BLaER1 treated with 17β-estradiol and CSF1 and Interleukin-3, amounts not matched to agents 10 nM and 100 nM (cell line): ENCODE measurements around the gene CNPY4.

Experiments
- H3K27ac ChIP-seq, 11 experiments: shearing (Covaris generic); formaldehyde crosslinking; 2 replicates each; pipeline ENCODE4 v1.8.1; 2022
- H3K27me3 ChIP-seq, 11 experiments: shearing (Covaris generic); formaldehyde crosslinking; 2 replicates each; pipeline ENCODE4 v1.8.1; 2022
- H3K36me3 ChIP-seq, 11 experiments: shearing (Covaris generic); formaldehyde crosslinking; 2 replicates each; pipeline ENCODE4 v1.8.1; 2022
- H3K4me1 ChIP-seq, 10 experiments: shearing (Covaris generic); formaldehyde crosslinking; 2 replicates each; pipeline ENCODE4 v1.8.1; 2022
- H3K4me2 ChIP-seq, 11 experiments: shearing (Covaris generic); formaldehyde crosslinking; 2 replicates each; pipeline ENCODE4 v1.8.1; 2022
- H3K4me3 ChIP-seq, 10 experiments: shearing (Covaris generic); formaldehyde crosslinking; 2 replicates each; pipeline ENCODE4 v1.8.1; 2022
- H3K9ac ChIP-seq, 11 experiments: shearing (Covaris generic); formaldehyde crosslinking; 2 replicates each; pipeline ENCODE4 v1.8.1; 2022
- H3K9me3 ChIP-seq, 11 experiments: shearing (Covaris generic); formaldehyde crosslinking; replicated peaks in 1 of 11; 2 replicates each; pipeline ENCODE4 v1.8.1; 2022
- H4K20me1 ChIP-seq, 11 experiments: shearing (Covaris generic); formaldehyde crosslinking; 2 replicates each; pipeline ENCODE4 v1.8.1; 2022
- Cebpa-rat ChIP-seq, 11 experiments: shearing (Covaris generic); IDR thresholded peaks; 2 replicates each; pipeline ENCODE4 v1.8.1; 2022

The CNPY4 gene

GRCh38 chr7:100105534-100105933 lies 13.9 kb upstream of the CNPY4 start:
- H3K27me3 ChIP-seq: no peaks in the 10 kb centered on the region
- H3K9me3 ChIP-seq: no peaks in the 10 kb centered on the region
- H3K9ac ChIP-seq: peak overlapping the region in 1 of 11 experiments; percentile 32; a peak in 1 of 22 replicates
- no peak overlapping the region for H3K27ac ChIP-seq
- H3K4me3 ChIP-seq: no peak overlapping the region
- no peak for TF ChIP-seq Cebpa-rat (IDR thresholded peaks at IDR 0.05)
- H3K4me1 ChIP-seq: peaks cover 8 to 33% (median 23%) of the 10 kb centered on the region in 10 experiments
- H3K4me2 ChIP-seq: no peak overlapping the region
- H4K20me1 ChIP-seq: peaks cover 0 to 16% (median 0%) of the 10 kb centered on the region in 11 experiments; a peak in 5 of 22 replicates
- peaks cover 68 to 79% (median 74%) of the 10 kb centered on the region in 11 experiments for H3K36me3 ChIP-seq

GRCh38 chr7:100106633-100107032 lies 12.8 kb upstream of the CNPY4 start:
- H3K4me1 ChIP-seq: peaks cover 8 to 40% (median 30%) of the 10 kb centered on the region in 10 experiments
- peaks cover 0 to 16% (median 0%) of the 10 kb centered on the region in 11 experiments; a peak in 4 of 22 replicates for H4K20me1 ChIP-seq
- TF ChIP-seq Cebpa-rat (IDR thresholded peaks at IDR 0.05): no peak
- H3K36me3 ChIP-seq: peaks cover 79 to 90% (median 85%) of the 10 kb centered on the region in 11 experiments
- H3K4me2 ChIP-seq: no peak overlapping the region
- no peaks in the 10 kb centered on the region for H3K9me3 ChIP-seq
- peak overlapping the region in 1 of 11 experiments; percentile 13; a peak in 3 of 22 replicates for H3K9ac ChIP-seq
- no peak overlapping the region for H3K27ac ChIP-seq
- H3K4me3 ChIP-seq: no peak overlapping the region
- no peaks in the 10 kb centered on the region for H3K27me3 ChIP-seq

GRCh38 chr7:100107125-100107737 lies 12.2 kb upstream of the CNPY4 start:
- H3K4me3 ChIP-seq: no peak overlapping the region
- H3K9ac ChIP-seq: peak overlapping the region in 3 of 11 experiments; percentile 13 to 47 (median 30); a peak in 2 of 22 replicates
- peaks cover 85 to 96% (median 91%) of the 10 kb centered on the region in 11 experiments for H3K36me3 ChIP-seq
- H3K4me1 ChIP-seq: peaks cover 7 to 45% (median 34%) of the 10 kb centered on the region in 10 experiments
- no peak for TF ChIP-seq Cebpa-rat (IDR thresholded peaks at IDR 0.05)
- H3K27me3 ChIP-seq: no peaks in the 10 kb centered on the region
- H3K27ac ChIP-seq: no peak overlapping the region; a peak in 1 of 22 replicates
- H4K20me1 ChIP-seq: peaks cover 0 to 20% (median 0%) of the 10 kb centered on the region in 11 experiments; a peak in 4 of 22 replicates
- no peak overlapping the region for H3K4me2 ChIP-seq
- no peaks in the 10 kb centered on the region for H3K9me3 ChIP-seq

GRCh38 chr7:100107890-100108289 lies 11.5 kb upstream of the CNPY4 start:
- Histone ChIP-seq H3K4me2 (no peak overlapping the region), H3K36me3 (peaks cover 91 to 100% (median 97%) of the 10 kb centered on the region in 11 experiments), H3K27me3 (no peaks in the 10 kb centered on the region), H3K27ac (no peak overlapping the region; a peak in 1 of 22 replicates), H3K9me3 (no peaks in the 10 kb centered on the region), H3K4me1 (peaks cover 5 to 44% (median 31%) of the 10 kb centered on the region in 10 experiments; a peak in 19 of 20 replicates), H3K4me3 (no peak overlapping the region), H3K9ac (0 out of 22 replicates have a peak overlapping the region, but pooled peaks of 3 of the 11 experiments have one; percentile 9 to 47 (median 17)), H4K20me1 (peaks cover 0 to 22% (median 0%) of the 10 kb centered on the region in 11 experiments; a peak in 4 of 22 replicates)
- no peak for TF ChIP-seq Cebpa-rat (IDR thresholded peaks at IDR 0.05)

- H4K20me1 ChIP-seq: peaks cover 0 to 22% (median 0%) of the 10 kb centered on the region in 11 experiments; a peak in 4 of 22 replicates
- no peaks in the 10 kb centered on the region for H3K9me3 ChIP-seq
- no peak for TF ChIP-seq Cebpa-rat (IDR thresholded peaks at IDR 0.05)
- peaks cover 80 to 99% (median 95%) of the 10 kb centered on the region in 11 experiments for H3K36me3 ChIP-seq
- peaks cover 5 to 30% (median 18%) of the 10 kb centered on the region in 10 experiments; a peak in 18 of 20 replicates for H3K4me1 ChIP-seq
- H3K4me2 ChIP-seq: no peak overlapping the region
- H3K27me3 ChIP-seq: no peaks in the 10 kb centered on the region
- peak overlapping the region in 1 of 11 experiments; percentile 0; a peak in 1 of 22 replicates for H3K9ac ChIP-seq
- H3K27ac ChIP-seq: no peak overlapping the region
- H3K4me3 ChIP-seq: no peak overlapping the region
Observed at GRCh38 chr7:100109521-100110163, 9.8 kb upstream of the CNPY4 start.

GRCh38 chr7:100111156-100111555 lies 8.3 kb upstream of the CNPY4 start:
- TF ChIP-seq Cebpa-rat (IDR thresholded peaks at IDR 0.05): no peak
- peak overlapping the region in 1 of 11 experiments; percentile 10; a peak in 1 of 22 replicates for H3K27ac ChIP-seq
- H3K36me3 ChIP-seq: peaks cover 65 to 96% (median 82%) of the 10 kb centered on the region in 11 experiments
- H3K9ac ChIP-seq: peak overlapping the region in 10 of 11 experiments; percentile 11 to 64 (median 38); a peak in 16 of 22 replicates
- H4K20me1 ChIP-seq: peaks cover 0 to 19% (median 0%) of the 10 kb centered on the region in 11 experiments; a peak in 4 of 22 replicates
- no peaks in the 10 kb centered on the region for H3K9me3 ChIP-seq
- no peak overlapping the region for H3K4me3 ChIP-seq
- H3K27me3 ChIP-seq: no peaks in the 10 kb centered on the region
- peak overlapping the region in 9 of 11 experiments; percentile 12 to 66 (median 60); a peak in 14 of 22 replicates for H3K4me2 ChIP-seq
- H3K4me1 ChIP-seq: peaks cover 5 to 30% (median 18%) of the 10 kb centered on the region in 10 experiments; a peak in 18 of 20 replicates

GRCh38 chr7:100111914-100112313 lies 7.5 kb upstream of the CNPY4 start:
- peak overlapping the region in 5 of 11 experiments; percentile 2 to 38 (median 13); a peak in 6 of 22 replicates for H3K27ac ChIP-seq
- peaks cover 0 to 18% (median 0%) of the 10 kb centered on the region in 11 experiments; a peak in 4 of 22 replicates for H4K20me1 ChIP-seq
- peaks cover 60 to 93% (median 76%) of the 10 kb centered on the region in 11 experiments for H3K36me3 ChIP-seq
- peak overlapping the region in 10 of 11 experiments; percentile 15 to 64 (median 42); a peak in 16 of 22 replicates for H3K9ac ChIP-seq
- peak overlapping the region in 10 of 11 experiments; percentile 12 to 66 (median 58); a peak in 17 of 22 replicates for H3K4me2 ChIP-seq
- H3K27me3 ChIP-seq: no peaks in the 10 kb centered on the region
- no peaks in the 10 kb centered on the region for H3K9me3 ChIP-seq
- peaks cover 5 to 30% (median 18%) of the 10 kb centered on the region in 10 experiments; a peak in 18 of 20 replicates for H3K4me1 ChIP-seq
- H3K4me3 ChIP-seq: no peak overlapping the region
- no peak for TF ChIP-seq Cebpa-rat (IDR thresholded peaks at IDR 0.05)

- H3K9ac ChIP-seq: no peak overlapping the region
- no peak for TF ChIP-seq Cebpa-rat (IDR thresholded peaks at IDR 0.05)
- H4K20me1 ChIP-seq: 0 out of 22 replicates have a peak, but pooled peaks cover 0 to 6% (median 0%) of the 10 kb centered on the region in 11 experiments
- no peak overlapping the region for H3K4me3 ChIP-seq
- no peaks in the 10 kb centered on the region for H3K27me3 ChIP-seq
- H3K9me3 ChIP-seq: no peaks in the 10 kb centered on the region
- H3K27ac ChIP-seq: no peak overlapping the region
- no peak overlapping the region for H3K4me2 ChIP-seq
- peaks cover 16 to 29% (median 25%) of the 10 kb centered on the region in 10 experiments for H3K4me1 ChIP-seq
- H3K36me3 ChIP-seq: peaks cover 29 to 62% (median 46%) of the 10 kb centered on the region in 11 experiments
Observed at GRCh38 chr7:100115026-100115425, 4.4 kb upstream of the CNPY4 start.
